ENCODE results near the gene RNASEH2A.
A peak's percentile ranks its signal among the peaks of the same experiment; 100 is the strongest.
"Not testable (repeated sequence)": the region's sequence is repeated elsewhere in the genome, so short reads cannot be mapped to it uniquely, and the experiment has no call there.

RNASEH2A gene

GRCh38 chr19:12834566-12834943, 28.2 kb downstream of the RNASEH2A start, which contains the start of gene RTBDN:
RTBDN (minus strand) TSS chr19:12834579; CDS start chr19:12829979, 4,600 bp downstream.
- DNase-seq = no peak

- no peak for DNase-seq
These were observed 28.8 kb downstream of the RNASEH2A start for GRCh38 chr19:12834976-12835757.

GRCh38 chr19:12836529-12836863, 30.1 kb downstream of the RNASEH2A start:
- no peak for DNase-seq

- no peak for DNase-seq
These were observed 30.8 kb downstream of the RNASEH2A start for GRCh38 chr19:12837225-12837624.

- DNase-seq = peak; percentile 50
These were observed 31.9 kb downstream of the RNASEH2A start, which contains the start of gene MAST1 for GRCh38 chr19:12838182-12838885. MAST1 (plus strand) TSS chr19:12838515; CDS start chr19:12838573, 58 bp downstream.

GRCh38 chr19:12838886-12839756, 32.7 kb downstream of the RNASEH2A start:
- DNase-seq = no peak

- DNase-seq = peak; percentile 32
These were observed 34.0 kb downstream of the RNASEH2A start for GRCh38 chr19:12840091-12841079.

- no peak for DNase-seq
These were observed 34.7 kb downstream of the RNASEH2A start for GRCh38 chr19:12841094-12841493.

- DNase-seq = no peak
These were observed 36.1 kb downstream of the RNASEH2A start for GRCh38 chr19:12842511-12842910.

- no peak for DNase-seq
These were observed 36.9 kb downstream of the RNASEH2A start for GRCh38 chr19:12843328-12843727.

GRCh38 chr19:12843999-12844732, 37.8 kb downstream of the RNASEH2A start:
- no peak for DNase-seq

GRCh38 chr19:12846613-12847012, 40.2 kb downstream of the RNASEH2A start:
- DNase-seq = not testable (repeated sequence)

GRCh38 chr19:12847159-12848139, 41.1 kb downstream of the RNASEH2A start:
- DNase-seq = peak; percentile 75

GRCh38 chr19:12856653-12857052, 50.3 kb downstream of the RNASEH2A start:
- no peak for DNase-seq

- DNase-seq = no peak
These were observed 51.9 kb downstream of the RNASEH2A start for GRCh38 chr19:12858041-12858928.

GRCh38 chr19:12859546-12859945, 53.2 kb downstream of the RNASEH2A start:
- no peak for DNase-seq
